Measurements from ENCODE around the gene TBC1D30.
"Not testable (repeated sequence)": the region's sequence is repeated elsewhere in the genome, so short reads cannot be mapped to it uniquely, and the experiment has no call there.

Gene TBC1D30

GRCh38 chr12:64824500-64825142 lies at the start of gene TBC1D30:
Gene TBC1D30 (plus strand): TSS chr12:64824647. CDS start chr12:64824880, 233 bp downstream.
- peak; percentile 68 for DNase-seq

- not testable (repeated sequence) for DNase-seq
Measured at GRCh38 chr12:64775147-64775736, 49.2 kb upstream of the TBC1D30 start.

- no peak for DNase-seq
Measured at GRCh38 chr12:64779354-64779974, 45.0 kb upstream of the TBC1D30 start.

- no peak for DNase-seq
Measured at GRCh38 chr12:64780132-64780530, 44.3 kb upstream of the TBC1D30 start.

- DNase-seq: peak; percentile 64
Measured at GRCh38 chr12:64780531-64781279, 43.7 kb upstream of the TBC1D30 start.

- DNase-seq: peak; percentile 60
Measured at GRCh38 chr12:64781280-64782190, 42.9 kb upstream of the TBC1D30 start.

GRCh38 chr12:64782191-64782876 lies 42.1 kb upstream of the TBC1D30 start:
- DNase-seq: no peak

- DNase-seq: no peak
Measured at GRCh38 chr12:64785838-64786237, 38.6 kb upstream of the TBC1D30 start.

GRCh38 chr12:64790166-64790565 lies 34.3 kb upstream of the TBC1D30 start:
- DNase-seq: no peak

GRCh38 chr12:64791036-64791435 lies 33.4 kb upstream of the TBC1D30 start:
- no peak for DNase-seq

GRCh38 chr12:64792128-64792527 lies 32.3 kb upstream of the TBC1D30 start:
- no peak for DNase-seq

GRCh38 chr12:64793610-64794009 lies 30.8 kb upstream of the TBC1D30 start:
- no peak for DNase-seq

- DNase-seq: no peak
Measured at GRCh38 chr12:64794305-64794704, 30.1 kb upstream of the TBC1D30 start.

- no peak for DNase-seq
Measured at GRCh38 chr12:64796205-64796845, 28.1 kb upstream of the TBC1D30 start.

GRCh38 chr12:64797156-64797555 lies 27.3 kb upstream of the TBC1D30 start:
- DNase-seq: no peak

GRCh38 chr12:64798165-64798564 lies 26.3 kb upstream of the TBC1D30 start:
- no peak for DNase-seq

- DNase-seq: no peak
Measured at GRCh38 chr12:64800640-64801039, 23.8 kb upstream of the TBC1D30 start.

- DNase-seq: no peak
Measured at GRCh38 chr12:64801381-64801780, 23.1 kb upstream of the TBC1D30 start.

GRCh38 chr12:64802180-64802775 lies 22.2 kb upstream of the TBC1D30 start:
- DNase-seq: peak; percentile 82

- DNase-seq: no peak
Measured at GRCh38 chr12:64806173-64806572, 18.3 kb upstream of the TBC1D30 start.

All from activated CD8-positive, alpha-beta memory T cell treated with anti-CD3 and anti-CD28 coated beads for 24 hours (primary cell).